HCT116 (cell line): Measurements from ENCODE around the gene PAPOLB. TPM values are rescaled to one million over a fixed set of nuclear protein-coding genes. Genes with fewer than 3 reads are reported as not detected.

Source experiments
- ATAC-seq: fragments of 200-7000 bp; cut with Tn5 transposase; 2 replicates; pipeline ENCODE4 v1.9.1; 2020; ENCODE audit warnings: mild to moderate bottlenecking, moderate library complexity
- BruUV-seq: library from RNA; stranded (reverse); fragments of 400-500 nt; replicated peaks from 2 replicates; lab custom pipeline; 2021; lab: Mats Ljungman, UMichigan
- CTCF ChIA-PET: fragments of 300-600 bp; sonication (Branson Sonifier 250); formaldehyde crosslinking; loops from one replicate; lab custom pipeline; 2021; ENCODE audit warnings: antibody characterized with exemption; lab: Charles Lee
- POLR2A ChIA-PET: fragments of 300-600, 350-600 bp; sonication (Branson Sonifier 250); formaldehyde crosslinking; loops from one replicate; lab custom pipeline; 2021; ENCODE audit warnings: antibody characterized with exemption; lab: Charles Lee
- RAD21 ChIA-PET, 2 experiments: fragments of 300-600 bp; sonication (Branson Sonifier 250); formaldehyde crosslinking; loops; one replicate each; lab custom pipeline; 2023; ENCODE audit warnings: low total read pairs in 2 of 2; ENCODE audit not compliant: uncharacterized antibody in 2 of 2, unreplicated experiment in 2 of 2, low non-redundant PET in 1 of 2; lab: Charles Lee
- DNase-seq: peaks from one replicate; pipeline ENCODE4 v3.0.0-alpha.2; 2010; ENCODE audit warnings: low read depth, low spot score
- H2AFZ ChIP-seq: fragments of 200-600 bp; shearing (Covaris generic), sonication (generic); 2 replicates; pipeline ENCODE4 v1.6.1; 2017; ENCODE audit warnings: low read depth, mixed run types, mixed read lengths, antibody characterized with exemption, low read length; ENCODE audit not compliant: poor library complexity, severe bottlenecking
- H3K27ac ChIP-seq: 2 replicates; pipeline ENCODE4 v1.5.1; 2012; ENCODE audit warnings: low read depth, low read length
- H3K27me3 ChIP-seq: fragments of 200-600 bp; sonication (generic); 2 replicates; pipeline ENCODE4 v1.6.1; 2016; ENCODE audit warnings: mixed run types, low read length, mixed read lengths; ENCODE audit not compliant: insufficient read depth
- H3K36me3 ChIP-seq, 2 experiments: fragments of 200-500 bp in 1 of 2; fragments of 200-600 bp in 1 of 2; sonication (Bioruptor generic) in 1 of 2; sonication (generic) in 1 of 2; 2 replicates each; pipeline versions ENCODE4 v1.5.1 to v1.6.1; 2014 to 2016; ENCODE audit warnings: low read length in 2 of 2, inconsistent platforms in 1 of 2, mixed read lengths in 1 of 2, mixed run types in 1 of 2; ENCODE audit not compliant: insufficient read depth in 2 of 2, control insufficient read depth in 1 of 2
- H3K4me1 ChIP-seq, 2 experiments: fragments of 200-600 bp in 1 of 2; sonication (generic) in 1 of 2; 2 replicates each; pipeline versions ENCODE4 v1.5.1 to v1.6.1; 2012 to 2017; ENCODE audit warnings: low read length in 2 of 2, inconsistent platforms in 1 of 2, mild to moderate bottlenecking in 1 of 2, mixed read lengths in 1 of 2, mixed run types in 1 of 2, moderate library complexity in 1 of 2; ENCODE audit not compliant: insufficient read depth in 2 of 2, control insufficient read depth in 1 of 2
- H3K4me2 ChIP-seq: fragments of 200-600 bp; sonication (generic); 2 replicates; pipeline ENCODE4 v1.6.1; 2017; ENCODE audit warnings: mixed run types, low read length, mixed read lengths
- H3K4me3 ChIP-seq, 2 experiments: fragments of 200-600 bp in 1 of 2; sonication (generic) in 1 of 2; replicated peaks in 1 of 2; 2 replicates each; pipeline ENCODE4 v1.5.1; 2011 to 2016; ENCODE audit warnings: low read length in 2 of 2, control low read depth in 1 of 2, low read depth in 1 of 2, mild to moderate bottlenecking in 1 of 2, mixed read lengths in 1 of 2, mixed run types in 1 of 2
- H3K79me2 ChIP-seq: fragments of 200-600 bp; sonication (generic); 2 replicates; pipeline ENCODE4 v1.6.1; 2017; ENCODE audit warnings: mild to moderate bottlenecking, mixed run types, low read length, moderate library complexity, mixed read lengths; ENCODE audit not compliant: insufficient read depth
- H3K9ac ChIP-seq: fragments of 200-600 bp; sonication (generic); 2 replicates; pipeline ENCODE4 v1.6.1; 2016; ENCODE audit warnings: low read length, mixed read lengths
- H3K9me2 ChIP-seq: fragments of 200-600 bp; sonication (generic), shearing (Covaris generic); 2 replicates; pipeline ENCODE4 v1.6.1; 2017; ENCODE audit warnings: mixed run types, mild to moderate bottlenecking, moderate library complexity; ENCODE audit not compliant: insufficient read depth
- H3K9me3 ChIP-seq, 2 experiments: fragments of 200-500 bp in 1 of 2; fragments of 200-600 bp in 1 of 2; sonication (Bioruptor generic) in 1 of 2; sonication (generic) in 1 of 2; 2 replicates each; pipeline ENCODE4 v1.6.1; 2014 to 2017; ENCODE audit warnings: low read length in 2 of 2, mixed read lengths in 2 of 2, inconsistent platforms in 1 of 2, low read depth in 1 of 2, mild to moderate bottlenecking in 1 of 2, mixed run types in 1 of 2, moderate library complexity in 1 of 2; ENCODE audit not compliant: control insufficient read depth in 1 of 2, insufficient read depth in 1 of 2
- H4K20me1 ChIP-seq: fragments of 200-600 bp; sonication (generic), shearing (Covaris generic); 2 replicates; pipeline ENCODE4 v1.6.1; 2017; ENCODE audit warnings: mixed run types, mild to moderate bottlenecking, moderate library complexity; ENCODE audit not compliant: insufficient read depth
- CBX3 ChIP-seq: IDR thresholded peaks from 2 replicates; pipeline ENCODE4 v1.6.1; 2012; ENCODE audit warnings: low read depth
- CEBPB ChIP-seq: IDR thresholded peaks from 2 replicates; pipeline ENCODE4 v1.6.1; 2012; ENCODE audit warnings: low read depth
- CTCF ChIP-seq, 3 experiments: fragments of 200-600 bp in 1 of 3; sonication (generic) in 1 of 3; IDR thresholded peaks in 2 of 3; conservative IDR thresholded peaks in 1 of 3; 2 replicates each; pipeline ENCODE4 v1.5.1; 2012 to 2017; ENCODE audit warnings: low read depth in 2 of 3, low read length in 2 of 3, antibody characterized with exemption in 1 of 3, borderline replicate concordance in 1 of 3, control low read depth in 1 of 3, mild to moderate bottlenecking in 1 of 3, mixed read lengths in 1 of 3, mixed run types in 1 of 3, moderate library complexity in 1 of 3; ENCODE audit not compliant: insufficient read depth in 1 of 3
- EGR1 ChIP-seq: IDR thresholded peaks from 2 replicates; pipeline ENCODE4 v1.6.1; 2012; ENCODE audit warnings: low read depth
- ELF1 ChIP-seq: IDR thresholded peaks from 2 replicates; pipeline ENCODE4 v1.6.1; 2012; ENCODE audit warnings: low read depth, borderline replicate concordance
- EZH2 ChIP-seq: fragments of 200-600 bp; sonication (generic); IDR thresholded peaks from 2 replicates; pipeline ENCODE4 v1.6.1; 2017; ENCODE audit warnings: antibody characterized with exemption, mixed run types
- FOSL1 ChIP-seq: IDR thresholded peaks from 2 replicates; pipeline ENCODE4 v1.6.1; 2012; ENCODE audit warnings: low read depth
- JUND ChIP-seq: IDR thresholded peaks from 2 replicates; pipeline ENCODE4 v1.6.1; 2012
- POLR2A ChIP-seq: IDR thresholded peaks from 2 replicates; pipeline ENCODE4 v1.7.0; 2011; ENCODE audit warnings: borderline replicate concordance; ENCODE audit not compliant: insufficient read depth, insufficient read length; ENCODE audit errors: extremely low read depth
- POLR2AphosphoS5 ChIP-seq: IDR thresholded peaks from 2 replicates; pipeline ENCODE4 v1.6.1; 2011; ENCODE audit warnings: mild to moderate bottlenecking, low read depth, low read length, moderate library complexity
- SIN3A ChIP-seq: IDR thresholded peaks from 2 replicates; pipeline ENCODE4 v1.6.1; 2012; ENCODE audit warnings: low read depth
- SRF ChIP-seq: IDR thresholded peaks from 2 replicates; pipeline ENCODE4 v1.6.1; 2012; ENCODE audit warnings: low read depth
- TCF7L2 ChIP-seq: IDR thresholded peaks from 2 replicates; pipeline ENCODE4 v1.7.0; 2011; ENCODE audit warnings: borderline replicate concordance, inconsistent platforms; ENCODE audit not compliant: insufficient read depth, insufficient read length; ENCODE audit errors: extremely low read depth
- YY1 ChIP-seq: IDR thresholded peaks from 2 replicates; pipeline ENCODE4 v1.6.1; 2011; ENCODE audit warnings: low read length, low read depth, moderate library complexity, mild to moderate bottlenecking; ENCODE audit not compliant: insufficient replicate concordance; ENCODE audit errors: extremely low read depth
- ZFX ChIP-seq: fragments of 450-650 bp; IDR thresholded peaks from 2 replicates; pipeline ENCODE4 v1.6.1; 2017
- intact Hi-C: fragments of 100-400 bp; cut with micrococcal nuclease; formaldehyde crosslinking; loops from 2 replicates; pipeline ENCODE4 v1.10.0; 2022
- total RNA-seq: library from RNA; stranded (reverse); gene quantifications from one replicate; pipeline ENCODE4 v1.2.1, GENCODE V29; 2021; ENCODE audit not compliant: unreplicated experiment
- TF ChIP-seq, protein P1 (sequence below): IDR thresholded peaks from 2 replicates; pipeline ENCODE4 v1.6.1; 2012
- TF ChIP-seq, protein P2 (sequence below): IDR thresholded peaks from 2 replicates; pipeline ENCODE4 v1.6.1; 2012; ENCODE audit warnings: low read depth
- TF ChIP-seq, protein P3 (sequence below): IDR thresholded peaks from 2 replicates; pipeline ENCODE4 v1.6.1; 2011; ENCODE audit warnings: mild to moderate bottlenecking, low read length, moderate library complexity; ENCODE audit not compliant: insufficient replicate concordance; ENCODE audit errors: extremely low read depth
- TF ChIP-seq, protein P4 (sequence below): IDR thresholded peaks from 2 replicates; pipeline ENCODE4 v1.6.1; 2012

The PAPOLB gene
- total RNA-seq, 1 experiment from 2014 or later: 0.20 TPM

DNA sequence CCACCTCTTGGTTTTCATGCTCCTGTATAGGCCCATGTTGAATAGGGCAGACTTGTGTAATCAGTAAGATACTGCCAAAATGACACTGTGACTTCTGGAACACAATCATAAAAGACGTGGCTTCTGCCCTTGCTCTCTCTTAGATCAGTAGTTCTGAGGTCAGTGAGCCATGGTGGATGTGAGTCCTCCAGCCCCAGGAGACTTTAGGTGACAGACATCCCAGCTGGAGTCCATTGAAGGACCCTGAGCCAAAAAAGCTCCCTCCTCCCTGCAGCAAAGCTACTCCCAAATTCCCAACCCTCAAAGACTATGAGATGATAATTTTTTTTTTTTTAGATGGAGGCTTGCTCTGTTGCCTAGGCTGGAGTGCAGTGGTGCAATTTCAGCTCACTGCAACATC is 24.8 kb upstream of the PAPOLB start:
- Histone ChIP-seq H3K4me1 (peaks cover 0 to 8% of the 10 kb centered on the region in 2 experiments; a peak in 2 of 4 replicates), H3K4me3 (no peak overlapping the region), H3K4me2 (no peak overlapping the region), H3K9me2 (no peaks in the 10 kb centered on the region), H2AFZ (no peak overlapping the region), H3K9ac (no peak overlapping the region), H3K9me3 (no peaks in the 10 kb centered on the region), H3K27ac (no peak overlapping the region), H4K20me1 (no peaks in the 10 kb centered on the region), H3K36me3 (no peaks in the 10 kb centered on the region), H3K79me2 (0 out of 2 replicates have a peak, but pooled peaks cover 4% of the 10 kb centered on the region), H3K27me3 (no peaks in the 10 kb centered on the region)
- ChIA-PET RAD21 (no interaction called here), CTCF (no interaction called here), POLR2A (no interaction called here)
- TF ChIP-seq FOSL1: no peak
- TF ChIP-seq SIN3A: no peak
- TF ChIP-seq JUND: no peak
- TF ChIP-seq, protein P1, sequence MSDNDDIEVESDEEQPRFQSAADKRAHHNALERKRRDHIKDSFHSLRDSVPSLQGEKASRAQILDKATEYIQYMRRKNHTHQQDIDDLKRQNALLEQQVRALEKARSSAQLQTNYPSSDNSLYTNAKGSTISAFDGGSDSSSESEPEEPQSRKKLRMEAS: no peak
- no peak for TF ChIP-seq CEBPB
- no peak for TF ChIP-seq ELF1
- no peak for TF ChIP-seq SRF
- no peak for TF ChIP-seq ZFX
- no peak for TF ChIP-seq CBX3
- TF ChIP-seq, protein P2, sequence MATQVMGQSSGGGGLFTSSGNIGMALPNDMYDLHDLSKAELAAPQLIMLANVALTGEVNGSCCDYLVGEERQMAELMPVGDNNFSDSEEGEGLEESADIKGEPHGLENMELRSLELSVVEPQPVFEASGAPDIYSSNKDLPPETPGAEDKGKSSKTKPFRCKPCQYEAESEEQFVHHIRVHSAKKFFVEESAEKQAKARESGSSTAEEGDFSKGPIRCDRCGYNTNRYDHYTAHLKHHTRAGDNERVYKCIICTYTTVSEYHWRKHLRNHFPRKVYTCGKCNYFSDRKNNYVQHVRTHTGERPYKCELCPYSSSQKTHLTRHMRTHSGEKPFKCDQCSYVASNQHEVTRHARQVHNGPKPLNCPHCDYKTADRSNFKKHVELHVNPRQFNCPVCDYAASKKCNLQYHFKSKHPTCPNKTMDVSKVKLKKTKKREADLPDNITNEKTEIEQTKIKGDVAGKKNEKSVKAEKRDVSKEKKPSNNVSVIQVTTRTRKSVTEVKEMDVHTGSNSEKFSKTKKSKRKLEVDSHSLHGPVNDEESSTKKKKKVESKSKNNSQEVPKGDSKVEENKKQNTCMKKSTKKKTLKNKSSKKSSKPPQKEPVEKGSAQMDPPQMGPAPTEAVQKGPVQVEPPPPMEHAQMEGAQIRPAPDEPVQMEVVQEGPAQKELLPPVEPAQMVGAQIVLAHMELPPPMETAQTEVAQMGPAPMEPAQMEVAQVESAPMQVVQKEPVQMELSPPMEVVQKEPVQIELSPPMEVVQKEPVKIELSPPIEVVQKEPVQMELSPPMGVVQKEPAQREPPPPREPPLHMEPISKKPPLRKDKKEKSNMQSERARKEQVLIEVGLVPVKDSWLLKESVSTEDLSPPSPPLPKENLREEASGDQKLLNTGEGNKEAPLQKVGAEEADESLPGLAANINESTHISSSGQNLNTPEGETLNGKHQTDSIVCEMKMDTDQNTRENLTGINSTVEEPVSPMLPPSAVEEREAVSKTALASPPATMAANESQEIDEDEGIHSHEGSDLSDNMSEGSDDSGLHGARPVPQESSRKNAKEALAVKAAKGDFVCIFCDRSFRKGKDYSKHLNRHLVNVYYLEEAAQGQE: no peak
- no peak for TF ChIP-seq EGR1
- no peak for TF ChIP-seq YY1
- no peak for TF ChIP-seq POLR2A
- no peak for TF ChIP-seq EZH2
- TF ChIP-seq, protein P3, sequence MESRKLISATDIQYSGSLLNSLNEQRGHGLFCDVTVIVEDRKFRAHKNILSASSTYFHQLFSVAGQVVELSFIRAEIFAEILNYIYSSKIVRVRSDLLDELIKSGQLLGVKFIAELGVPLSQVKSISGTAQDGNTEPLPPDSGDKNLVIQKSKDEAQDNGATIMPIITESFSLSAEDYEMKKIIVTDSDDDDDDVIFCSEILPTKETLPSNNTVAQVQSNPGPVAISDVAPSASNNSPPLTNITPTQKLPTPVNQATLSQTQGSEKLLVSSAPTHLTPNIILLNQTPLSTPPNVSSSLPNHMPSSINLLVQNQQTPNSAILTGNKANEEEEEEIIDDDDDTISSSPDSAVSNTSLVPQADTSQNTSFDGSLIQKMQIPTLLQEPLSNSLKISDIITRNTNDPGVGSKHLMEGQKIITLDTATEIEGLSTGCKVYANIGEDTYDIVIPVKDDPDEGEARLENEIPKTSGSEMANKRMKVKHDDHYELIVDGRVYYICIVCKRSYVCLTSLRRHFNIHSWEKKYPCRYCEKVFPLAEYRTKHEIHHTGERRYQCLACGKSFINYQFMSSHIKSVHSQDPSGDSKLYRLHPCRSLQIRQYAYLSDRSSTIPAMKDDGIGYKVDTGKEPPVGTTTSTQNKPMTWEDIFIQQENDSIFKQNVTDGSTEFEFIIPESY: no peak
- TF ChIP-seq, protein P4, sequence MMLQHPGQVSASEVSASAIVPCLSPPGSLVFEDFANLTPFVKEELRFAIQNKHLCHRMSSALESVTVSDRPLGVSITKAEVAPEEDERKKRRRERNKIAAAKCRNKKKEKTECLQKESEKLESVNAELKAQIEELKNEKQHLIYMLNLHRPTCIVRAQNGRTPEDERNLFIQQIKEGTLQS: no peak
- TF ChIP-seq TCF7L2: no peak
- TF ChIP-seq CTCF (IDR thresholded peaks at IDR 0.05 in 2 of 3, conservative IDR thresholded peaks at IDR 0.05 in 1 of 3; ENCODE audit: borderline replicate concordance in 1 of 3, insufficient read depth in 1 of 3, low read depth in 2 of 3, low read length in 2 of 3): no peak
- TF ChIP-seq POLR2AphosphoS5: no peak
- DNase-seq (no peak), ATAC-seq (no peak)
- intact Hi-C loops: no loop called here
- BruUV-seq: no TSS peak
